HG03103 (cell line): ENCODE results near the gene PLCXD3.

Source experiments
- ATAC-seq: cut with Tn5 transposase; IDR thresholded peaks from one replicate; pipeline ENCODE4 v1.9.1; 2021; ENCODE audit warnings: low read depth; ENCODE audit not compliant: unreplicated experiment

The PLCXD3 gene

GRCh38 chr5:41305056-41305455, 205.3 kb downstream of the PLCXD3 start:
- no peak for ATAC-seq

GRCh38 chr5:41296066-41296465, 214.3 kb downstream of the PLCXD3 start:
- no peak for ATAC-seq

GRCh38 chr5:41291323-41291722, 219.1 kb downstream of the PLCXD3 start:
- no peak for ATAC-seq

GRCh38 chr5:41290810-41291209, 219.6 kb downstream of the PLCXD3 start:
- ATAC-seq, result no peak

- ATAC-seq, result no peak
These were observed 220.4 kb downstream of the PLCXD3 start for GRCh38 chr5:41289970-41290464.

- ATAC-seq, result no peak
These were observed 223.7 kb downstream of the PLCXD3 start for GRCh38 chr5:41286696-41287095.

- no peak for ATAC-seq
These were observed 224.2 kb downstream of the PLCXD3 start for GRCh38 chr5:41286165-41286564.

GRCh38 chr5:41284938-41285337, 225.5 kb downstream of the PLCXD3 start:
- ATAC-seq, result no peak

GRCh38 chr5:41281215-41281810, 229.1 kb downstream of the PLCXD3 start:
- no peak for ATAC-seq

GRCh38 chr5:41279040-41279439, 231.4 kb downstream of the PLCXD3 start:
- ATAC-seq, result no peak

- ATAC-seq, result no peak
These were observed 232.7 kb downstream of the PLCXD3 start for GRCh38 chr5:41277476-41278245.

- ATAC-seq, result no peak
These were observed 234.4 kb downstream of the PLCXD3 start for GRCh38 chr5:41275813-41276512.

- ATAC-seq, result peak; percentile 73
These were observed 239.8 kb downstream of the PLCXD3 start for GRCh38 chr5:41270423-41271251.

- ATAC-seq, result no peak
These were observed 241.5 kb downstream of the PLCXD3 start for GRCh38 chr5:41268894-41269293.

- no peak for ATAC-seq
These were observed 244.0 kb downstream of the PLCXD3 start for GRCh38 chr5:41266377-41266776.

GRCh38 chr5:41264019-41264418, 246.4 kb downstream of the PLCXD3 start:
- no peak for ATAC-seq

- ATAC-seq, result no peak
These were observed 247.1 kb downstream of the PLCXD3 start for GRCh38 chr5:41263335-41263734.
